Activated naive CD8-positive, alpha-beta T cell (primary cell): ENCODE data around the gene ONECUT3.
"Not testable (repeated sequence)": the region's sequence is repeated elsewhere in the genome, so short reads cannot be mapped to it uniquely, and the experiment has no call there.

Experiments used
- H3K27ac Mint-ChIP-seq: one replicate; pipeline ENCODE4 v1.8.0; 2021; ENCODE audit warnings: mixed read lengths
- H3K27me3 Mint-ChIP-seq: one replicate; pipeline ENCODE4 v1.8.0; 2021; ENCODE audit warnings: mixed read lengths
- H3K36me3 Mint-ChIP-seq: one replicate; pipeline ENCODE4 v1.8.0; 2021; ENCODE audit warnings: mixed read lengths
- H3K4me1 Mint-ChIP-seq: one replicate; pipeline ENCODE4 v1.8.0; 2021; ENCODE audit warnings: low read depth, mixed read lengths
- H3K4me3 Mint-ChIP-seq: one replicate; pipeline ENCODE4 v1.8.0; 2021; ENCODE audit warnings: mild to moderate bottlenecking, mixed read lengths
- H3K9me3 Mint-ChIP-seq: one replicate; pipeline ENCODE4 v1.8.0; 2021; ENCODE audit warnings: low read depth, mixed read lengths

Gene ONECUT3

GRCh38 chr19:1783354-1783753 lies 30.0 kb downstream of the ONECUT3 start:
- Mint-ChIP-seq H3K4me3 (no peak overlapping the region), H3K9me3 (no peaks in the 10 kb centered on the region), H3K4me1 (peaks cover 4% of the 10 kb centered on the region), H3K27ac (no peak overlapping the region), H3K36me3 (no peaks in the 10 kb centered on the region), H3K27me3 (peaks cover 23% of the 10 kb centered on the region)

DNA sequence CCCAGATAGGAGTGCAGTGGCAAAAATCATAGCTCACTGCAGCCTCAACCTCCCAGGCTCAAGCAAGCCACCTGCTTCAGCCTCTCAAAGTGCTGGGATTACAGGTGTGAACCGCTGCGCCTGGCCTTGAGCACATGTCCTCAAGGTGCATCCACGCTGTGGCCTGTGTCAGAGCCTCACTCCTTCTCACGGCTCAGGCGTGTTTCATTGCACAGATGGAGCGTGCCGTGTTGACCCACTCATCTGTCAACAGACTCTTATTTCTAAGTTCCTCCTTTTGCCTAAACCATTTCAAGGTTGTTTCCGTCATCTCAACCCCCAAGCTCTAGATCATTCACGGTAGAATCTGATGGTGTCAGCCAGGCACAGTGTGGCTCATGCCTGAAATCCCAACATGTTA lies 30.6 kb downstream of the ONECUT3 start:
- no peaks in the 10 kb centered on the region for H3K36me3 Mint-ChIP-seq
- peaks cover 22% of the 10 kb centered on the region for H3K27me3 Mint-ChIP-seq
- H3K9me3 Mint-ChIP-seq, result no peaks in the 10 kb centered on the region
- no peak overlapping the region for H3K27ac Mint-ChIP-seq
- H3K4me1 Mint-ChIP-seq, result peaks cover 4% of the 10 kb centered on the region
- no peak overlapping the region for H3K4me3 Mint-ChIP-seq

DNA sequence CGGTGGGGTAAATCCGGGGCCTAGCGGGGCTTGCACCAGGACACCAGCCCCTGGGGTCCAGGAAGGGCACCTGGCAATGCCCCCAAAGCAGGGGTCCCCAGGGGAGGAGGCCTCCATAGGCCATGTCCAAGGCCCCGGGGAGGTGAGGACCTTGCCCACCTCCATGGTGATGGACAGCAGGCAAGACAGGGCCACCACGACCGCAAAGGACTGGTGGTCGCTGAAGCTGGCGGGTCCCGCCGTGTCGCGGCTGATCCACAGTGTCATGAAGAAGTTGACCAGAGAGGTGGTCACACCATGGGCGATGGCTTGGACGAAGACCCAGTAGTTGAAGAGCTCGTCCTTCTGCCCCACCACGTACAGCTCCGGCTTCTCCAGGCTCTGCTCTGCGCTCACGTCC lies 32.0 kb downstream of the ONECUT3 start:
- H3K9me3 Mint-ChIP-seq, result no peaks in the 10 kb centered on the region
- H3K27ac Mint-ChIP-seq, result no peak overlapping the region
- H3K36me3 Mint-ChIP-seq, result no peaks in the 10 kb centered on the region
- H3K4me1 Mint-ChIP-seq, result no peaks in the 10 kb centered on the region
- no peak overlapping the region for H3K4me3 Mint-ChIP-seq
- H3K27me3 Mint-ChIP-seq, result peaks cover 16% of the 10 kb centered on the region

GRCh38 chr19:1786668-1787067 lies 33.4 kb downstream of the ONECUT3 start:
- H3K27me3 Mint-ChIP-seq, result peaks cover 10% of the 10 kb centered on the region

GRCh38 chr19:1787116-1787515 lies 33.8 kb downstream of the ONECUT3 start:
- H3K27me3 Mint-ChIP-seq, result peaks cover 10% of the 10 kb centered on the region
- no peak overlapping the region for H3K27ac Mint-ChIP-seq
- H3K4me1 Mint-ChIP-seq, result peaks cover 1% of the 10 kb centered on the region
- no peaks in the 10 kb centered on the region for H3K9me3 Mint-ChIP-seq
- no peaks in the 10 kb centered on the region for H3K36me3 Mint-ChIP-seq
- no peak overlapping the region for H3K4me3 Mint-ChIP-seq

More at GRCh38 chr19:1786668-1787067, 33.4 kb downstream of the ONECUT3 start:
- no peaks in the 10 kb centered on the region for H3K9me3 Mint-ChIP-seq
- H3K27ac Mint-ChIP-seq, result no peak overlapping the region
- no peak overlapping the region for H3K4me3 Mint-ChIP-seq
- peaks cover 1% of the 10 kb centered on the region for H3K4me1 Mint-ChIP-seq
- no peaks in the 10 kb centered on the region for H3K36me3 Mint-ChIP-seq

DNA sequence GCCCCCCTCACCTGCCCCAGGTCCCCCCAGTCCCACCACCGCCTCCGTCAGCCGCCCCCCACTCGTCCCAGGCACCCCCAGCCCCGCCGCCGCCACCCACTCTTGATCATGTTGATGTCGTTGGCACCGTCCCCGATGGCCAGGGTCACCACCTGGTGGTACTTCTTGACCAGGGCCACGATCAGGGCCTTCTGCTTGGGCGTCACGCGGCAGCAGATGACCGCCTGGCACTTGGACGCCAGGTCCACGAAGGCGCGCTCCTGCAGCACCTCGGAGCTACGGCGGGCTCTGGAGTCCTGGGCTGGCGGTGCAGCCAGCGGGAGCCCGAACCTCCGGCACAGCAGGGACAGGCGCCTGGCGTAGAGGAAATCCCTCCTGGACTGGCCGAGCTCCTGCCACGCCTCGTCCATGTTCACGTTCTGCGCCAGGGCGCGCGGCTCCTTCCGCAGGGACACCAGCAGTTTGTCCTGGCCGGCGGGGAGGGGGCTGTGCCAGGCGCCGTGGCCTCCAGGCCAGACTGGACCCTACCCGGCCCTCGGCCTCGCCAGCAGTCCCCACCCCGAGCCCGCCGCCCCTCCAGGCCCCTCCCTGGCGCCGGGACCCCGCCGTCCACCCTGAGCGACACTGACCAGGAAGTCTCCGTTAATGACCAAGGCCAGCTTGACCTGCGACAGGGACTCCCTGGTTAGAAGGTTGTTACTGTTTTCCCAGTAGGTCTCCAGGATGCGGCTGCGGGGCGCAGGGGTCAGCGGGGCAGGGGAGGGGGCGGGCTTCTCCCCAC lies 36.1 kb downstream of the ONECUT3 start:
- Mint-ChIP-seq H3K4me3 (no peak overlapping the region), H3K27ac (no peak overlapping the region), H3K4me1 (peaks cover 1% of the 10 kb centered on the region), H3K36me3 (no peaks in the 10 kb centered on the region), H3K27me3 (peaks cover 3% of the 10 kb centered on the region), H3K9me3 (no peaks in the 10 kb centered on the region)

DNA sequence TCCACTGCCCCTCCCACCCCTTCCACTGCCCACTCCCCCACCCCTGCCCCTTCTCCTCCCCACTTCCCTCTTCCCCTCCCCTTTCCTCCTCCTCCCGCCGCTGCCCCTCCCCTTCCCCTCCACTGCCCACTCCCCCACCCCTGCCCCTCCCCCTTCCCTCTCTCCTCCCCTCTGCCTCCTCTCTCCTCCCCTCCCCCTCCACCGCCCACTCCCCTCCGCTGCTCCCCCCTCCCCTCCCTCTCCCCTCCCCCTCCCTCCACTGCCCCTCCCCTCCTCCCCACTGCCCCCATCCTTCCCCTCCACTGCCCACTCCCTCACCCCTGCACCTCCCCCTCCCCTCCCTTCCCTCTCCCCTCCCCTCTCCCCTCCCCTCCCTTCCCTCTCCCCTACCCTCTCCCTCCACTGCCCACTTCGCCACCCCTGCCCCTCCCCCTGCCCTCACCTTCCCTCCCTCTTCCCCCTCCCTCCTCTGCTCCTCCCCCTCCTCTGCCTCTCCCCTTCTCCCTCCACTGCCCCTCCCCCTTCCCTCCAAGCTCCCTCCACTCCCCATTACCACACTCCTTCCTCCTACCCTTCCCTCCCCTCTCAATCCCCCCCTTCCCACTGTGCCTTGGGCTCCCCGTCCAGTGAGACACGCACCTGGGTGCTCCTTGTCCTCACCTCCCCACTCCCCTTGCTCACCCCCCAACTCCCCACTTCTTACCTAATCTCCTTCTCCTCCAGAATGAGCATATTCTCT lies 36.9 kb downstream of the ONECUT3 start:
- Mint-ChIP-seq H3K4me3 (no peak overlapping the region), H3K4me1 (peaks cover 1% of the 10 kb centered on the region), H3K27ac (no peak overlapping the region), H3K27me3 (peaks cover 3% of the 10 kb centered on the region), H3K36me3 (no peaks in the 10 kb centered on the region), H3K9me3 (no peaks in the 10 kb centered on the region)

DNA sequence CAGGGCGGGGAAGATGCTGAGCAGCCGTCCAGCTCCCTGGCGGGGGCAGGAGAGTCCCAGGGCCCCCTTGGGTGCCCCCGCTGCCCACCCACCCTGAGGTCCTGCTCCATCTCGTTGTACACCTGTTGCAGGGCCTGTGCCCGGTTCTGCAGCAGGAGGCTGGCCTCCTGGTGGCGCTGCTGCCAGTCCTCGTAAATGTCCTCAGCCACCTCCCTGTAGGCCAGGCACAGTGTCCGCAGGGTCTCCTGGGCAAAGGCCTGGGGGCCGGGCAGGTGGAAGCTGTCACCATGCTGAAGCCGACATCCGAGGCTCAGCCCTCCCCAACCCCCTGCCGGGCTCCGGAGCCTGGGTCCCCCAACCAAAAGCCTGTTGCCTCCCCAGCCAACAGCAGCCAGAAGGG lies 38.6 kb downstream of the ONECUT3 start:
- Mint-ChIP-seq H3K4me1 (peaks cover 3% of the 10 kb centered on the region), H3K36me3 (no peaks in the 10 kb centered on the region), H3K27ac (no peak overlapping the region), H3K4me3 (no peak overlapping the region), H3K27me3 (no peaks in the 10 kb centered on the region), H3K9me3 (no peaks in the 10 kb centered on the region)

- no peaks in the 10 kb centered on the region for H3K36me3 Mint-ChIP-seq
Observed at GRCh38 chr19:1794424-1795172, 41.3 kb downstream of the ONECUT3 start.

DNA sequence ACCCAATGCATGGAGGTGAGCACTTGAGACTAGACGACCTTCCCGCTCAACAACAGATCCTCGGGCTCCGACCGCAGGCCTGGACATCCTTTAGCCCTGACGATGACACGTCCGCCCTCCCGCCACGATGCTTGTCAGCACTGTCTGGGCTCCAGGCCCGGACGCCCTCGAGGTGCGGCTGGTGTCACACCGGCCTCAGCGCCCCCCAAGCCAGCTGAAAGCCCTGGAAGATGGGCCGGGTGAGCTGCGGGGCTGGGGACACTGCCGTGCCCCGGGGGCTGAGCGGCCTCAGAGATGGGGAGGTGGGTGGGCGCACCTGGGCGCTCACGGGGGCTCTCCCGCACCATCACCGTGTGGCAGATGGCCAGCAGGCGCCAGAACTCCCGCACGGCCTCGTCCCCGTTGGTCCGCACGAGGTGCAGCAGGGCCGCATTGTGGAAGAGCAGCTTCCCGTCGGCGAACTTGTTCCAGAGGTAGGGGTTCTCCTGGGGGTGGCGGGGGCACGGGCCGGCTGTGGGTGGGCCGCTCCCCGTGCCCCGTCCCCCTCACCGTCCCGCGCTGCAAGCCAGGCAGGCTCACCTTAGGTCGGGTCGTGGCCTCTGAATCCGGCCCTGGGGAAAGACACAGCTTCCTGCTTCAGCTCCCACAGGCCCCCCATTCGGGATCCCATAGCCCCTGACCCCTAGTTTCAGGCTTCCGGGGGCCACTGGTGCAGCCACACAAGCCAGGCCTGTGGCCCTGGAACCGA lies 43.3 kb downstream of the ONECUT3 start:
- Mint-ChIP-seq H3K4me3 (no peak overlapping the region), H3K9me3 (no peaks in the 10 kb centered on the region), H3K27ac (no peak overlapping the region), H3K4me1 (peaks cover 1% of the 10 kb centered on the region), H3K27me3 (no peaks in the 10 kb centered on the region), H3K36me3 (no peaks in the 10 kb centered on the region)

More at GRCh38 chr19:1794424-1795172, 41.3 kb downstream of the ONECUT3 start:
- Mint-ChIP-seq H3K4me3 (no peak overlapping the region), H3K27me3 (no peaks in the 10 kb centered on the region), H3K4me1 (peaks cover 3% of the 10 kb centered on the region), H3K9me3 (no peaks in the 10 kb centered on the region), H3K27ac (no peak overlapping the region)

- H3K4me1 Mint-ChIP-seq, H3K27ac Mint-ChIP-seq, H3K9me3 Mint-ChIP-seq, H3K36me3 Mint-ChIP-seq, H3K4me3 Mint-ChIP-seq, H3K27me3 Mint-ChIP-seq: not testable (repeated sequence)
Observed at GRCh38 chr19:1797313-1797712, 44.0 kb downstream of the ONECUT3 start.

DNA sequence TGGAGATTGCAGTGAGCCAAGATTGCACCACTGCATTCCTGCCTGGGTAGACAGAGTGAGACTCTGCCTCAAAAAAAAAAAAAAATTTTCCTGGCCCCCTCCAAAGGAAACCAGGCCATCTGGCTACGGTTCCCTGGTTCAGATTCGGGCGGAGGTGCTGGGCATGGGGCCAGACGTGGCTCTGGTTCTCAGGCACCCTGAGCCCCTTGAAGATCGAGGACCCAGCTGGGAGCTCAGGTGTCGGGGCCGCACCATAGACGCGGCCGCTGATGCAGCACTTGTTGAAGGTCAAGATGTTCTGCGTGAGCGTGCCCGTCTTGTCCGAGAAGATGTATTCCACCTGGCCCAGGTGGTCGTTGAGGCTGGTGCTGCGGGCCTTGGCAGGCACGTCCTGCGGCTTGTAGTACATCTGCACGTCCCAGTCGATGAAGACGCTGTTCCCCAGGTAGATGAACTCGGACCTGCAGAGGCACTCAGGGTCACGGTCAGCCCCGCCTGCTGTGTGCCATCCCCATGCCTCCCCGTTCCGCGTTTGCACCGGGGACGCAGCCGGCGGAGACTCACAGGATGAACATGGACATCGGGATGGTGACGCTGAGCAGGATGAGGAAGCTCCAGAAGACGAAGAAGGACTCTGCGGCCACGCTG lies 46.5 kb downstream of the ONECUT3 start:
- H3K27ac Mint-ChIP-seq, result no peak overlapping the region
- H3K4me3 Mint-ChIP-seq, result no peak overlapping the region
- H3K9me3 Mint-ChIP-seq, result no peaks in the 10 kb centered on the region
- no peaks in the 10 kb centered on the region for H3K27me3 Mint-ChIP-seq
- no peaks in the 10 kb centered on the region for H3K36me3 Mint-ChIP-seq
- H3K4me1 Mint-ChIP-seq, result peaks cover 1% of the 10 kb centered on the region

DNA sequence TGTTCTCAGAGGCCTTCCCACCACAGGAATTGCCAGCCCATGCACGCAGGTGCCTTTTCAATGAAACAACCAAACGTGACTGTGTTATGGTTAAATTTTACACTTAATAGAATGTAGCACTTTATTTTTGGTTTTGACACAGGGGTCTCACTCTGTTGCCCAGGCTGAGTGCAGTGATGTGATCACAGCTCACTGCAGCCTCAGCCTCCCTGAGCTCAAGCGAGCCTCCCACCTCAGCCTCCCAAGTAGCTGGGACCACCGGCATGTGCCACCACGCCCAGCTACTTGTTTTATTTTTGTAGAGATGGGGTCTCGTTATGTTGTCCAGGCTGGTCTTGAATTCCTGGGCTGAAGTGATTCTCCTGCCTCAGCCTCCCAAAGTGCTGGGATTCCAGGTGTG lies 51.6 kb downstream of the ONECUT3 start:
- H3K9me3 Mint-ChIP-seq, result no peaks in the 10 kb centered on the region
- no peaks in the 10 kb centered on the region for H3K4me1 Mint-ChIP-seq
- H3K27me3 Mint-ChIP-seq, result no peaks in the 10 kb centered on the region
- no peaks in the 10 kb centered on the region for H3K36me3 Mint-ChIP-seq
- H3K4me3 Mint-ChIP-seq, result no peak overlapping the region
- no peak overlapping the region for H3K27ac Mint-ChIP-seq
